Stimulated activated CD8-positive, alpha-beta memory T cell treated with anti-CD3 and anti-CD28 coated beads, Interleukin-7, amount 100 ng/mL, for 48 hours (primary cell): ENCODE results near the gene GAN.

ENCODE experiments used
- DNase-seq, 2 donors: peaks; one replicate each; pipeline ENCODE4 v3.0.0-alpha.2; 2020; ENCODE audit warnings: low read depth in 1 of 2; ENCODE audit errors: extremely low read depth in 1 of 2

GAN gene, protein sequence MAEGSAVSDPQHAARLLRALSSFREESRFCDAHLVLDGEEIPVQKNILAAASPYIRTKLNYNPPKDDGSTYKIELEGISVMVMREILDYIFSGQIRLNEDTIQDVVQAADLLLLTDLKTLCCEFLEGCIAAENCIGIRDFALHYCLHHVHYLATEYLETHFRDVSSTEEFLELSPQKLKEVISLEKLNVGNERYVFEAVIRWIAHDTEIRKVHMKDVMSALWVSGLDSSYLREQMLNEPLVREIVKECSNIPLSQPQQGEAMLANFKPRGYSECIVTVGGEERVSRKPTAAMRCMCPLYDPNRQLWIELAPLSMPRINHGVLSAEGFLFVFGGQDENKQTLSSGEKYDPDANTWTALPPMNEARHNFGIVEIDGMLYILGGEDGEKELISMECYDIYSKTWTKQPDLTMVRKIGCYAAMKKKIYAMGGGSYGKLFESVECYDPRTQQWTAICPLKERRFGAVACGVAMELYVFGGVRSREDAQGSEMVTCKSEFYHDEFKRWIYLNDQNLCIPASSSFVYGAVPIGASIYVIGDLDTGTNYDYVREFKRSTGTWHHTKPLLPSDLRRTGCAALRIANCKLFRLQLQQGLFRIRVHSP

DNA sequence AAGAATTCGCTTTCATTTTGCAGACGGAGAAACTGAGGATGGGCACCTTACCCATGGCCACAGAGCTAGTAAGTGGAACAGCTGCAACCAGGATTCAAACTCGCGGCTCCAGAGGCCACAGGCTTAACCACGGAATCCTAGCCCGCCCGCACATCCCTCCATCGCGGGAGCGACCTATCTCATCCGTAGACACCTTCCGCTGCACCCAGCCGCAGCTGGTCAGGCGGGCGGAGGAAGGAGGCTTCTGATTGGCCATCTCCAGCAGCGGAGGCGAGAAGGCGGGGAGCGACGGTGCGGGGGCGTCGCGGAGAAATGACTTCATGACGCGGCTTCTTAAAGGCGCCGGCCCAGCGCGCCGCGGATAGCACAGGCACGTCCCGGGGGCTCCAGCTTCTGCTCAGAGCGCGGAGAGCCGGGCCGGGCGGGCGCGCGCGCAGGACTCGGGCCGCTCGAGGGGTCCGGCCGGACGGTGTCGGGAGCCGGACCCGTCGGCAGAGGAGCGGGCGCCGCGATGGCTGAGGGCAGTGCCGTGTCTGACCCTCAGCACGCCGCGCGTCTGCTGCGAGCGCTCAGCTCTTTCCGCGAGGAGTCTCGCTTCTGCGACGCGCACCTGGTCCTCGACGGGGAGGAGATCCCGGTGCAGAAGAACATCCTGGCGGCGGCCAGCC, at the start of gene GAN:
Gene GAN (plus strand): TSS at position 360 of the 668 bp plus-strand sequence. CDS start 152 bp downstream, at position 512.
- peak; percentile 87 to 94 for DNase-seq

- no peak for DNase-seq
These were observed 49.7 kb upstream of the GAN start for GRCh38 chr16:81265052-81265451.

DNA sequence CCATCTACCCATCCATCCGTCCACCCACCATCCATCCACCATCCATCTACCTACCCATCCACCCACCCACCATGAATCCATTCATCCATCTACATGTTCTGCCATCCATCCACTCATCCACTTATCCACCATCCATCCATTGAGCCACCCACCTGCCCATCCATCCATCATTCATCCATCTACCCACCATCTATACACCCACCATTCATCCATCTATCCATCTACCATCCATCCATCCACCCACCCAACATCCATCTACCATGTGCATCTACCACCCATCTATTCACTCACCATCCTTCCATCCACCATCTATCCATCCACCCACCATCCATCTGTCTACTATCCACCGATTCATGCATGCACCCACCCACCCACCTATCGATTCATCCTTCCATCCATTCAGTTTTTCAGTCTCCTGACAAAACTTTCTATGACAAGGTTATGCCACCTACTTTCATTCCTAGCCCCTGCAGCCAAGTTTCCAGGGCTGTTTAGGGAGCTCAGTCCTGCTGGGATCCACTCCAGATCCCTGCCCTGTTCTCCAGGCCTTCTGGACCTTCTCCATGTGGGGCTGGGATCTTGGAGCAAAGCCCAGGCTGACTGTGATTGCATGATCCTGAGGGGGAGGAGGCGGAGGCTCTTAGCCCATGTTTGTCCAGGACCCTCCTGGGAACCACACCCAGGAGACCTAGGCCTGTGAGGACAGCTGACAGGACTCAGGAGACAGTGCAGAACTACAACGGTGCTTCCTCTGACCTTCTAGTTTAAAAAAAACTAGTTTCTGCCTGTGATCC, 48.9 kb upstream of the GAN start:
- DNase-seq = no peak

DNA sequence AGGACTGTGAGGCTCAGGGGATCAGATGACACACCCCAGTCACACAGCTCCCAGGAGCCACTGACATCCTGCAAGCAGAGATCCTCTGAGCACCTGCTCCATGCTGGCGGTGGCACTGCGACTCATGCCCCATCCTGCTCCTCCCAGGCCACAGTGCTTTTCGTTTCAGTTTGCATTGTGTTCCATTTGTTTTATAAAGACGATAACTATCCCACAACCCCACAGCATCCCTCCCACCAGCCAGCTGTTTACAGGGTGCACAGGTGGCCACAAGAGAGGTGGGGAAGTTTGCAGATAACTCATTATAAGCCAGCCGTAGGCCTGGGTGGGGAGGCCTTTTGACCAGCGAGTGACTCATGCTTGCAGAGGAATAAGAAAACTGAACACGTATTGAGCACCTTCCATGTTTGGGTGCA, 48.1 kb upstream of the GAN start:
- peak in 1 of 2 donors; percentile 11 for DNase-seq

GRCh38 chr16:81268509-81268908, 46.3 kb upstream of the GAN start:
- DNase-seq = no peak

GRCh38 chr16:81273223-81273950, 41.4 kb upstream of the GAN start:
- no peak for DNase-seq

DNA sequence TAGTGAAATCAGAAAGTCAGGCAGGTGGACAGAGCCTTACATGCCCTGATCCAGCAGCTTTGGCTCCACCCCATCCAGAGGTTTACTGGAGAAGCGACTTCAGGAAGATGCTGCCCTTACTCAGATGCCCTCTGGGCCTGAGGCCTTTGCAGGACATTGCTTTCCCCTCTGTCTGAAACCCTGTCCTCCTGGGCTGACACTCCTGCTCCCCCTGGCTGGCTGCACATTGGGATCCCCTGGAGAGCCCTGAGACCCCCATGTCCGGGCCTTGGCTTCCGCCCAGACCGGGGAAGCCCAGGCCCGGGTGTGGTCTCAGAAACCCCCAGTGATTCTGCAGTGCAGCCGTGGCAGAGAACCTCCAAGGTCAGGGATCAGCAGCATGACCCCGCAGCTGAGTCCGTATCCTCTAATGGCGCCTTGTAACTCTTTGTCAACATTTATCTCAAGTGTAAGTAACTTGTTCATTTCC, 39.7 kb upstream of the GAN start:
- DNase-seq = no peak

DNA sequence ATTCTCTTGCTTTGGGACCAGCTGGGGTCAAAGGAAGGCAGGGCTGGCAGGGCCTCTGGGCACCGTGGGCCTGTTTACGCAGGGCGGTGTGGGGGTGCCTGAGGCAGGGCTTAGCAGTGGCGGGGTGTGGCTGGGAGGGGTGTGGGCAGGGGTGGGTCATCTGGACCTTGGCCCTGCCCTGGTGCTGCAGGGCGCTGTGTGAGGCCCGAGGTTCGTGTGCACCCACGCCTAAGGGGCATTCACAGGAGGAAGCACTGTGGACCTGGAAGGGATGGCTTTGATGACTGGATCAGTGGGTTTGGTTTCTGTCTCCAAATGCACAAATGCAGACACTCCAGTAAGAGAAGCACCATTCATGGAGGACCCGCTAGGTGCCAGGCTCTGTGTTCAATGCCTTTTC, 39.0 kb upstream of the GAN start:
- DNase-seq = no peak

DNA sequence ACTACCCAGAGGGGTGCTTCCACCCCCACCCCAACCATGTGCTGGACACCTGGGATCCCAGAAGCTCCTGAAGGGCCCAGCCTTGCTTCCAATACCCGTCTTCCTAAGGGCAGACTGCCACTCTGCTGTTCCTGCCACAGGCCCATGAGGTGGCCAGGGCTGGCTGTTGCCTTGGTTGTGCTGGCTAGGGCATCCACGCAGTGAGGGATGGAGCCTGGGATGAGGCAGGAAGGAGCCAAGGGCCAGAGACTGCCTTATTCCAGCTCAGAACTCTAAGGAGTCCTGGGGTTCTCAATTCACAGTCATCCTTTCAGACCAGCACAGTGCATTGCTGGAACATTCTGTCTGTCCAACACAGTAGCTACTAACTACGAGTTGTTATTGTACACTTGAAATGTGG, 38.4 kb upstream of the GAN start:
- DNase-seq = no peak

- no peak for DNase-seq
These were observed 37.2 kb upstream of the GAN start for GRCh38 chr16:81277541-81278080.

DNA sequence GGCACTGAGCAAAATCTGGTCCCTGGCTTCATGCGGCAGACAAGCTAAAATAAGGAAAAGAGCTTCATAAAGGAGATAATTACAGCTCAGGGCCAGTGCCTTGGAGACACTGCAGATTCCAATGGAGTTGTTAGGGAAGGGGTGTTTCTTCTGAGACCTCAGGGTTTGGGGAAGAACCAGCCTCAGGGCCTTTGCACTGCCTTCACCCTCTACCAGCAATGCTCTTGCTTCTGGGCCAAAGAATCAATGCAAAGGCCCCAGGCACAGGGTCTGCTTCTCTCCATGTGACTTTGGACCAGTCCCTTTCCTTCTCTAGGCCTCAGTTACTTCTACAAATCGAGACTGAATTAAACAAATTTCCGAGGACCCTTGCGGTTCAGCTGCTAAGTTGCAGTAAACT, 36.2 kb upstream of the GAN start:
- DNase-seq = no peak

DNA sequence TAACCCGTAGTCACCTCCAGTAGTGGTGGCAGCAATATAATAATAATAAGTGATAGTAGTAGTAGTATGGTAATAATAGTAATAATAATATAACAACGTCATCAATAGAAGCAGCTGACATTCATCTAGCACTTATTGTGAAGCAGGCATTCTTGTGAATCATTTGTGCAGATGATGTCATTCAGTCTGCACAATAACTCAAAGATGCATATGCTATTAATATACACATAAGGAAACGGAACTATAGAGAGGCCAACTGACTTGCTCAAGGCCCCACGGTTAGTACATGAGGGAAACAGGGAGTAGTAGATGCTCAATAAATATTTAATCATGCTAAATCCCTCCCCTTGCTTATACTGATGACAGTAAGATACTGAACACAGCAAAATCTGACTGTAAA, 35.4 kb upstream of the GAN start:
- DNase-seq = no peak

DNA sequence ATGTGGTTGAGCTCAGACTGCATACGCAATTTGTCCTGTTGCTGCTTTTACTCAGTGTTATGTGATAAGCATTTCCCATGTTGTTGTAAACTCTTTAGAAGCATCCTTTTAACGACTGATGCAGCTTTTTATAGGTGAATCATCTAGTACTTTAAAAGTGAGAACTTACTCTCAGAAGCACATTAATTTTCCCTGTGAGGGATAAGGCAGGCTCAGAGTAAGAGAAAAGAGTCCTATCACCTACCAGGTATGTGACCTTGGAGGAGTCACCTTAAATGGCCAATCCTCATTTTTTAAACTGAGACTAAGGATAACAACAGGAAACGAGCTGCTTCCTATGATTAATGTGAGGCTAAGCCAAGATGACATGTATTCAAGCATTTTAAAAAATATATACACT, 34.4 kb upstream of the GAN start:
- DNase-seq = no peak

- DNase-seq = no peak
These were observed 31.7 kb upstream of the GAN start for GRCh38 chr16:81283044-81283443.

DNA sequence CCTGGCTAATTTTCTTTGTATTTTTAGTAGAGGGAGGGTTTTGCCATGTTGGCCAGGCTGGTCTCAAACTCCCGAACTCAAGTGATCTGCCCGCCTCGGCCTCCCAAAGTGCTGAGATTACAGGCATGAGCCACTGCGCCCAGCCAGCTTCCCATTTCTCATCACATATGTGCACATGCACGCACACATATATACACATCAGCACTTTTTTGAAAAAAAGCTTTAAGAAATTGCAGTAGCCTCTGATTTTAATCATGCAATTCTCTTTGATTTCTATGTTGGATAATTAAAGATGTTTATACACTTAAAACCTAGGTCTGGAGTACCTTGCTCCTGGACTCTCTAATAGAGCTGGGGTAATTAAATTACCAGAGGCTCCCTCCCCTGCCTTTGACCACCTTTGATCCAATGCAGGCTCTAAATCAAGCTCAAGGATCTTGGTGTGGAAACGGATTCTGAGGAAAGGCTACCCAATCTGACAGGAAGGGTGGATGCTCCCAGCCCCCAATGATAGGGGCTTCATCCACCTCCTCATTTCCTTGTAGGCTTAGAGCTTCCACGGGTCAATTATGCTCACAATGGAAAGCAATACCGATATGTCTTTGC, 29.7 kb upstream of the GAN start:
- DNase-seq = no peak

DNA sequence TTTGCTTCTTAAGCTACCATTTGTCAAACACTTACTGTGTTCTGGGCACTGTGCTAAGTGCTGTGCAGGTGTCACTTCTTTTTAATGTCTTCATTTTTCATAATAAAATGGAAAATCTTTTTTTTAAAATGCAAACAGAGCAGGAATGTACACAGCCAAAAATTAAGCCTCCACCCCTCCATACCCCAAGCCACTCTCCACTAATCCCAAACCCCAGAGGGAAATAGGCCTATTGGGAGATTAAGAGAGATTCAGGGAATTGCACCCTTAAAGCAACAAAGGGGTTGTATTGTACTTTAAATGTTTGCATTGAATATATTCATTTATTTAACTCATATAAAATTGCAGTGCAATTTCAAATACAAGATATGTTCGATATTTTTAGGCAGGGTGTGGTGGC, 28.6 kb upstream of the GAN start:
- no peak for DNase-seq

DNA sequence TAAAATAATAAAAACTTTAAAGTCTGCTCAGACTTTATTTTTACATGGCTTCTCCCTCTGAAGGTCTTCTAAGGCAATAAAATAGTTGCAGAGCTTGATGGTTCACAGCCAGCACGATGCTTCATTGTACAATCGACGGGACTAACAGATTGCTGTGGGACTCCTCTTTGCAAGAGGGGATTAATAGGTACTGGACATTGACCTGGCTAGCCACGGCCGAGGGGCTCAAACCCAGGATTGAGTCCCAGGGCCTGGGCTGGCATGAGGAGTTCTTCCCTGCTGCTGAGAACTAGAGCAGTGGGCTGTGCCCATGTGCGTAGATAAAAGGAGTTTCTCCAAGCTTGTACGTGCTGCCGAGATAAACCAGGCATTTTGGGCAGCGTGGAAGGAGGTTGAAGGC, 23.6 kb upstream of the GAN start:
- DNase-seq = no peak

DNA sequence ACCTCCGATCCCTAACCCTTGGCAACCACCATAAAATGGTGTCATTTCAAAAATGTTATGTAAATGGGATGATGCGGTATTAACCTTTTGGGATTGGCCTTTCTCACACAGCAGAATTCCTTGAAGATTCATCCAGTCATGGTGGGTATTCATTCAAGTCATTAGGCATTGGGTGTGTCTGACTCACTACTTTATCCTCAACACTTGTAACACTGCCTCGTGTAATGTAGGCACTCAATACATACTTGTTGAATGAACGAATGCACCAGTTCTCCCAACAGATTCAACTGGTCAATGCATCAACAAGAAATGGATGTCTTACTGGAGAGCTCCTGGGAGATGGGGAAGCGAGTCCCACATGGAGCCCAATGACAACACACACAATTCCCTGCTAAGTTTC, 21.8 kb upstream of the GAN start:
- no peak for DNase-seq

DNA sequence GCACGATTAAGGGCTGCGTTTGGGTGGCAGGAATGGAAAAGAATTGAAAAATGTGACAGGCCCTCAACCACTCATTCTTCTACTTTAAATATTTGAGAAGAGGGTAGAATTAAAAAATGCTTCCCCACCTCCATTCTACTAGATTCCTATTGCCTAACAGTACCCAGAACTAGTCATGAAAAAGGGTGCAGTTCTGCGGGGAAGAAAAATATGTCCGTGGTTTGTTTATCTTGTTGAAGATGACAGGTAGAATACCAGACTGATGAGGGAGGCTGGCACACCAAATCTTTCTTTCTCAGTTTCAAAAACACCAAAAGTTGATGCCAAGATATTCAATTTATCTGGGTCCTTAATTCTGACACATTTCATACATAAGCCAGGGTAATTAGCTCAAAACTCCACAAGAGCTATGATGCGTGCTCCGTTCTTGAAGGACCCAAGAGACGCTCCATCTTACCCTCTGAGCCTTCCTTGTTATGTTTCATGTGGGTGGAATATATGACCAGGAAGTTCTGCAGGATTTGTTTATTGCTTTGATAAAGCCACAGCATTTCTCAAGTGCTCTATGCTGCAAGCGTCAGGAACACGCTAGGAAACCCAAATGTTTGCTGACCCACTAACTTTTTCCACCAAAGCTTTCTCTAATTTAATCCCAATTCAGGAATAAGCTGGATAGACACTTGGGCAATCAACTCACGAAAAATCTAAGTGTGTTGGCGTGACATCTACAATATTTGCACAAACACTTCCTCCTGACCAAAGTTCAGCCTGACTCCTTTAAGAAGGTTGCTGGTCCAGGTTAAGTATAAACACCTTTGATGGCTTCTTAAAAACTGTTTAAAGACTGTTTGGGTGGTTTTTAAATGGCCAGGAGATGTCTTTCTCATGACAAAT, 20.6 kb upstream of the GAN start:
- DNase-seq = no peak
